ENCODE results near the gene SRXN1.

Gene SRXN1

GRCh38 chr20:672963-673602 is 20.1 kb upstream of the SRXN1 start:
- TF ChIP-seq TAF1 (IDR thresholded peaks at IDR 0.05; ENCODE audit: borderline replicate concordance, insufficient read depth, low read length) (no peak), POLR2AphosphoS5 (IDR thresholded peaks at IDR 0.05; ENCODE audit: low read depth, low read length) (no peak), SIN3A (IDR thresholded peaks at IDR 0.05; ENCODE audit: borderline replicate concordance, insufficient read depth, low read length) (no peak), REST (IDR thresholded peaks at IDR 0.05; ENCODE audit: insufficient read depth in 1 of 2, low read depth in 2 of 2, low read length in 2 of 2) (no peak), FOXP2 (optimal IDR thresholded peaks at IDR 0.05; ENCODE audit: borderline replicate concordance, extremely low read depth, extremely low read length, insufficient read depth) (no peak)

- TF ChIP-seq REST (IDR thresholded peaks at IDR 0.05; ENCODE audit: insufficient read depth in 1 of 2, low read depth in 2 of 2, low read length in 2 of 2) (no peak), TAF1 (IDR thresholded peaks at IDR 0.05; ENCODE audit: borderline replicate concordance, insufficient read depth, low read length) (no peak), SIN3A (IDR thresholded peaks at IDR 0.05; ENCODE audit: borderline replicate concordance, insufficient read depth, low read length) (no peak), FOXP2 (optimal IDR thresholded peaks at IDR 0.05; ENCODE audit: borderline replicate concordance, extremely low read depth, extremely low read length, insufficient read depth) (no peak), POLR2AphosphoS5 (IDR thresholded peaks at IDR 0.05; ENCODE audit: low read depth, low read length) (no peak)
Observed at GRCh38 chr20:671252-672030, 18.4 kb upstream of the SRXN1 start.

- TF ChIP-seq TAF1 (IDR thresholded peaks at IDR 0.05; ENCODE audit: borderline replicate concordance, insufficient read depth, low read length) (no peak), REST (IDR thresholded peaks at IDR 0.05; ENCODE audit: insufficient read depth in 1 of 2, low read depth in 2 of 2, low read length in 2 of 2) (no peak), SIN3A (IDR thresholded peaks at IDR 0.05; ENCODE audit: borderline replicate concordance, insufficient read depth, low read length) (no peak), POLR2AphosphoS5 (IDR thresholded peaks at IDR 0.05; ENCODE audit: low read depth, low read length) (no peak), FOXP2 (optimal IDR thresholded peaks at IDR 0.05; ENCODE audit: borderline replicate concordance, extremely low read depth, extremely low read length, insufficient read depth) (no peak)
Observed at GRCh38 chr20:669573-669972, 16.6 kb upstream of the SRXN1 start.

- TF ChIP-seq FOXP2 (optimal IDR thresholded peaks at IDR 0.05; ENCODE audit: borderline replicate concordance, extremely low read depth, extremely low read length, insufficient read depth) (no peak), REST (IDR thresholded peaks at IDR 0.05; ENCODE audit: insufficient read depth in 1 of 2, low read depth in 2 of 2, low read length in 2 of 2) (no peak), TAF1 (IDR thresholded peaks at IDR 0.05; ENCODE audit: borderline replicate concordance, insufficient read depth, low read length) (no peak), POLR2AphosphoS5 (IDR thresholded peaks at IDR 0.05; ENCODE audit: low read depth, low read length) (no peak)
Observed at GRCh38 chr20:668638-669037, 15.6 kb upstream of the SRXN1 start.
